Immature natural killer cell (primary cell): Measurements from ENCODE around the gene CYTH2. TPM values are rescaled to one million over a fixed set of nuclear protein-coding genes. Genes with fewer than 3 reads are reported as not detected.

Source experiments
- DNase-seq, 3 donors: peaks; one replicate each; pipeline ENCODE4 v3.0.0; 2022; ENCODE audit warnings: mixed read lengths in 1 of 3
- H3K27ac Mint-ChIP-seq, 6 donors: one replicate each; pipeline ENCODE4 v1.8.0; 2020; ENCODE audit warnings: mixed read lengths in 6 of 6, mild to moderate bottlenecking in 5 of 6, inconsistent platforms in 4 of 6, moderate library complexity in 3 of 6
- H3K27me3 Mint-ChIP-seq, 3 donors: one replicate each; pipeline ENCODE4 v1.8.0; 2020 to 2021; ENCODE audit warnings: low read depth in 3 of 3, mild to moderate bottlenecking in 3 of 3, mixed read lengths in 3 of 3, moderate library complexity in 3 of 3, inconsistent platforms in 1 of 3
- H3K36me3 Mint-ChIP-seq, 3 donors: one replicate each; pipeline ENCODE4 v1.8.0; 2020; ENCODE audit warnings: mixed read lengths in 3 of 3, inconsistent platforms in 2 of 3, mild to moderate bottlenecking in 2 of 3
- H3K4me1 Mint-ChIP-seq, 2 donors: one replicate each; pipeline ENCODE4 v1.8.0; 2020; ENCODE audit warnings: inconsistent platforms in 2 of 2, mild to moderate bottlenecking in 2 of 2, mixed read lengths in 2 of 2, moderate library complexity in 1 of 2
- H3K4me3 Mint-ChIP-seq, 5 donors: one replicate each; pipeline ENCODE4 v1.8.0; 2020; ENCODE audit warnings: mild to moderate bottlenecking in 5 of 5, mixed read lengths in 5 of 5, inconsistent platforms in 3 of 5, moderate library complexity in 3 of 5
- H3K9me3 Mint-ChIP-seq, 6 donors: one replicate each; pipeline ENCODE4 v1.8.0; 2020; ENCODE audit warnings: mild to moderate bottlenecking in 6 of 6, mixed read lengths in 6 of 6, inconsistent platforms in 4 of 6, moderate library complexity in 3 of 6
- polyA plus RNA-seq, 3 donors: library from polyadenylated mRNA; unstranded; fragments of 300-500 nt; fragmentation: Illumina TruSeq; gene quantifications; one replicate each; pipeline ENCODE4 v1.2.3, GENCODE V29; 2021

CYTH2 gene
- polyA plus RNA-seq, 3 donors from 2014 or later, result 14.4 to 37.6 (median 29.6) TPM

DNA sequence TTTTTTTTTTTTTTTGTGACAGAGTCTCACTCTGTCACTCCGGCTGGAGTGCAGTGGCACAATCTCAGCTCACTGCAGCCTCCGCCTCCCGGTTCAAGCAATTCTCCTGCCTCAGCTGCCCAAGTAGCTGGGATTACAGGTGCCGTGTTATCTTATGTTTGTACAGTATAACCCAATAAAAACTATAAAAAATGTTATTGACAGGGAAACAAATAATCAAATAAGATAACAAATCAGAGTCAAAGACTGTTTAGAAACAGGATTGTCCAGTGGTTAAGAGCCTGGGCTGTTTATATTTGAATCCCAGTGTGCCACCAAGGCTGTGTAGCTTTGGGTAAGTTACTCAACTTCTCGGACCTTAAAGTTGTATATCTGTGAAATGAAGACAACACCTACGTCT is 61.6 kb downstream of the CYTH2 start:
- H3K27me3 Mint-ChIP-seq, result peaks cover 0 to 4% (median 2%) of the 10 kb centered on the region in 3 donors
- no peaks in the 10 kb centered on the region for H3K4me1 Mint-ChIP-seq
- DNase-seq, result no peak
- H3K9me3 Mint-ChIP-seq, result peaks cover 3 to 28% (median 6%) of the 10 kb centered on the region in 6 donors
- peaks cover 0 to 3% (median 0%) of the 10 kb centered on the region in 3 donors for H3K36me3 Mint-ChIP-seq
- no peak overlapping the region for H3K4me3 Mint-ChIP-seq
- H3K27ac Mint-ChIP-seq, result no peak overlapping the region

Other genes starting within 250 kb of the CYTH2 start
- 100 to 1,000 TPM in 1 of 3 donors, 10 to 100 TPM in 2; 74.2 to 109 (median 86.3) TPM for gene CARD8, start 213.5 kb upstream of the CYTH2 start, polyA plus RNA-seq
- 1 to 10 TPM in 1 of 3 donors, under 1 TPM in 1, not detected in 1; 0.22 to 2.1 TPM for gene ZNF114, start 199.3 kb upstream of the CYTH2 start, polyA plus RNA-seq
- gene EMP3, start 143.8 kb upstream of the CYTH2 start, polyA plus RNA-seq, result 1,000 to 10,000 TPM in 2 of 3 donors, 100 to 1,000 TPM in 1; 994 to 1,311 (median 1,000) TPM
- gene TMEM143, start 105.4 kb upstream of the CYTH2 start, polyA plus RNA-seq, result 1 to 10 TPM; 2.8 to 6.3 (median 3.1) TPM
- gene SYNGR4, start 105.0 kb upstream of the CYTH2 start, polyA plus RNA-seq, result not detected
- 10 to 100 TPM; 14.8 to 30.5 (median 20.2) TPM for gene KDELR1, start 77.8 kb upstream of the CYTH2 start, polyA plus RNA-seq
- not detected for gene GRIN2D, start 75.7 kb upstream of the CYTH2 start, polyA plus RNA-seq
- gene GRWD1, start 23.4 kb upstream of the CYTH2 start, polyA plus RNA-seq, result 10 to 100 TPM; 32.3 to 42.4 (median 34.6) TPM
- under 1 TPM in 2 of 3 donors, not detected in 1; 0.06 to 0.07 TPM for gene KCNJ14, start 13.8 kb upstream of the CYTH2 start, polyA plus RNA-seq
- not detected for gene LMTK3, start 42.5 kb downstream of the CYTH2 start, polyA plus RNA-seq
- gene SULT2B1, start 82.8 kb downstream of the CYTH2 start, polyA plus RNA-seq, result not detected
- gene SPACA4, start 137.4 kb downstream of the CYTH2 start, polyA plus RNA-seq, result not detected
- gene FAM83E, start 145.7 kb downstream of the CYTH2 start, polyA plus RNA-seq, result not detected
- gene RPL18, start 149.8 kb downstream of the CYTH2 start, polyA plus RNA-seq, result 1,000 to 10,000 TPM in 1 of 3 donors, 100 to 1,000 TPM in 2; 938 to 1,525 (median 950) TPM
- 10 to 100 TPM; 10.5 to 14.5 (median 14.1) TPM for gene SPHK2, start 150.1 kb downstream of the CYTH2 start, polyA plus RNA-seq
- gene DBP, start 168.0 kb downstream of the CYTH2 start, polyA plus RNA-seq, result 10 to 100 TPM; 23.6 to 65.1 (median 26.3) TPM
- gene CA11, start 176.8 kb downstream of the CYTH2 start, polyA plus RNA-seq, result 10 to 100 TPM in 1 of 3 donors, 1 to 10 TPM in 2; 1.8 to 16.4 (median 3.6) TPM
- gene NTN5, start 203.6 kb downstream of the CYTH2 start, polyA plus RNA-seq, result under 1 TPM in 1 of 3 donors, not detected in 2; 0.46 TPM
- under 1 TPM in 1 of 3 donors, not detected in 2; 0.21 TPM for gene FUT2, start 226.6 kb downstream of the CYTH2 start, polyA plus RNA-seq